IPS-NIHi7 (cell line): ENCODE data around the gene ACOX3.
"Not testable (repeated sequence)": the region's sequence is repeated elsewhere in the genome, so short reads cannot be mapped to it uniquely, and the experiment has no call there.

ENCODE experiments used
- DNase-seq: peaks from one replicate; pipeline ENCODE4 v3.0.0; 2012; ENCODE audit warnings: mixed read lengths; ENCODE audit errors: extremely low spot score

The ACOX3 gene

DNA sequence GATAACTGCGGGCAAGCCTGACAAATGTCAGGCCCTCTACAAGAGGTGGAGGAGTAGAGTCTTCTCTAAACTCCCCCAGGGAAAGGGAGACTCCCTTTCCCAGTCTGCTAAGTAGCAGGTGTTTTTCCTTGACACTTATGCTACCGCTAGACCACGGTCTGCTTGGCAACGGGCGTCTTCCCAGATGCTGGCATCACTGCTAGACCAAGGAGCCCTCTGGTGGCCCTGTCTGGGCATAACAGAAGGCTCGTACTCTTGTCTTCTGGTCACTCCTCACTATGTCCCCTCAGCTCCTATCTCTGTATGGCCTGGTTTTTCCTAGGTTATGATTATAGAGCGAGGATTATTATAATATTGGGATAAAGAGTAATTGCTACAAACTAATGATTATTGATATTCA is 33.6 kb downstream of the ACOX3 start:
- DNase-seq: not testable (repeated sequence)

DNA sequence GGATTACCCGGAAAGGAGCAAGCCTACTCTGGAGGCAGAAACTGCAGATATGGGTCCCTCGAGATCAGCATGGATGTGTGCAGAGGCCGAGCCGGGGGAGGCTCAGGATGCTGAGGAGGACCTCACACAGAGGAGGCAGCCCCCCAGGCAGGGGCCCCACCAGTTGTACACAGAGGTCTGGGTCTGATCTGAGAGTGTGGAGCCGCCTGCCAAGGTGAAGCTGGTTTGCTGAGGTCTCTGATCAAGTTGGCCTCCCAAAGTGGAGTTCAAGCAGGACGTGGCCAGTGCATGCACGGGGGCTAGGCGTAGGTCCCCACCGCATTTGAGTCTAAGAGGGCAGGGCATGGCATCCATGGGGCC is 35.0 kb downstream of the ACOX3 start:
- no peak for DNase-seq

DNA sequence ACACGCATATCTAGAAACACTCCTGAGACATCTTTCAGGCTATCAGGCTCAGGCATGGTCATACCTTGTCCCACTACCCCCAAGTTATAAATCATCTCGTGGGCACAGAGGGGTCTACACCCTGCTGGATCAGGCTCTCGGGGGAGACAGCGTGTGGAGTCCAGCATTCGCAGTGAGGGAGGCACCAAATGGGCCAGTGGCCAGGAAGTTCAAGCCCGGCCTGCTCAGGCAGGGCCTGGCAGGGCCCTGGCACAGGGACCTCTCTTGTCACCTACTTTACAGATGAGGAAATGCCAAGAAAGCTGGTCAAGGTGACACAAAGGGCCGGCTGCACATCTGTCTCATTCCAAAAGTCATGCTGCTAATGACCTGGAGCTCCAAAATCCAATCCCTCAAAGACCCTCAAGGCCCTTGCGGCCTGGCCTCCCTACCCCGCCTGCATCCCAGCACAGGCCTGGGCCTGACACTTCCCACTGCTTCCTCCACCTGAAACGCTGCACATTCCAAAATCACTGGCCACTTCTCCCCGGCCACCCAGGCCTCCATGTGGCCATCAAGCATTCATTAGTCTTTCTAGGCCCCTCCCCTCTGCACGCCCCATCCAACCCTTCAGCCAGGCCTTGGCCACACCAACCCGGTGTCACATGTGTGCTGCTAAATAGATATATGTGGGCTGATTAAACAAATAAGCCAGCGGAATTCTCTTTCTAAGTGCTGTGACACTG is 35.6 kb downstream of the ACOX3 start:
- DNase-seq: no peak

DNA sequence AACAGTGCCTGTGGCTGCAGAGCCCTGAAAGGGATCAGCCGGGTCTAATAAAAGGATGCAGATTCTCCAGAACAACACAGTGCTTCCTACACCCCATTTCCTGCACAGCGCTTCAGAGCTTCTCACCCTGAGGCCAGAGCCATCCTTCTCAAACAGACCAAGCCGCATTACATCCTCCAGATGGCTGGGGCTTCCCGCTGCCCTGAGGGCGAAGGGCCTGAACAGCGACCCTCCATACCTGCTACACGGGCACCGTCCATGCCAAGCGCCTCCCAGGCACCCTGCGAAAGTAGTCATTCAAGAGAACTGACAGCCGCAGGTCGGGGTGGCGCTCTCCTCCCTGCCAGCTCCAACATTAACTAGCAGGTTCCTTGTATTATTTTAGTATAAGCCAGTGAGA is 36.5 kb downstream of the ACOX3 start:
- DNase-seq: no peak

DNA sequence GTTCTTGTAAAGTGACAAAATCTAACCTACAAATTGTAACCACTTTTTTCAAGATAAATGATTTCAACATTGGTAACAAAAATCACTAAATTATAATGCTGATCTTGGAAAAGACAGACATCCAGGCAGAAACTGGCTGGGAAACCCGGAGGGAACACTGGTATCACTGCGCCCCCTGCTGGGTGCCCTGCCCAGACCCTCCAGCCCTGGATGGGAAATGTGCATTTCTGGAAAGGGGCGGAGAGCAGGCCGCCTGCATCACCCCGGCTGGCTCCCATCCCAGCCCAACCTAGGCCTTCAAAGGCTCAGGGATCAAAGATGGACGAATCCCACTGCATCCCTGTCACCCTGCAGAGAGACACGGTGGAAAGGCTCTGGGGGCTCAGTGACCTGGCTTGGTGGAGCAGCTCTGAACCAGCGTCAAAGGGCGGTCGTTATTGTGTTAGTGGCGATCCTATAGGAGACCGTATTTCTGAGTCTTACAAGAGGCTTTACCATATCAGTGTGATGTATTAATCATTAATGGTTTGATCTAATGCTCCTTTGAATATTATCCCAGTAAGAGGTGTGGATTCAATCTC is 37.3 kb downstream of the ACOX3 start:
- peak; percentile 95 for DNase-seq

DNA sequence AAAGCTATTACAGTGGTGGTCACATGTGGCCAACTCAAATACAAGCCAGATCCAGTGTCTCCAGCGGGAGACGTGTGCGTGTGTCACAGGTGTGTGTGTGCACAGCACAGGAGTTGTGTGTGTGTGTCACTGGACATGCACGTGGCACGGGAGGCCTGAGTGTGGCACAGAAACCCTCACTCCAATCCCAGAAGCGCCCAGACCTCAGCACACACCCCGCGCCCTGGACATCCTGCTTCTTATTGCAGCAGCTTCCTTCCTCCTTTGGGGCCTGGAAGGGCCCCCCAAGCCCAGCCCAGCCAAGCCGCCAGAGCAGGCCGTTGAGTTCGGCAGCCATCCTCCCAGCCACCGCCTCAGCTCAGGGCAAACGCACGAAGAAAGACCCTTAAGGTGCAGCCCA is 37.9 kb downstream of the ACOX3 start:
- DNase-seq: no peak

DNA sequence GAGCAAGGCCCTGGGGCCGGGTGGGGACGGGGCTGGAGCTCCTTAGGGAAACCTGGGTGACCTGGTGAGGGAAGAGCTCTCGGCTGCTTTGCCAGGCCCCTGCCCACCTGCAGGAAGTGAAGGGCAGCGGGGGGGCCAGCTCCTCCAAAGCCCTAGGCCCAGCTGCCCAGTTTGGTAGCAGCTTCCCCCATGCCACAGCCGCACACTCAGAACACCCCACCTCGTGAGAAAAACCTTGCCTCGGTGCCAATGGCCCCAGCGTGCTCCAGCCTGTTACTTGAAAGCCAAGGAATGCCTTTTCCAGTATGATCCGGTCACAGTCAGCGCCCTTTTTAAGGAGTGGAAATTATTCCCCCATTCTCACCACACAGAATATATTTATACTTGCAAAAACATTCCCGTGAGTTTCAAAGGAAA is 38.3 kb downstream of the ACOX3 start:
- no peak for DNase-seq

DNA sequence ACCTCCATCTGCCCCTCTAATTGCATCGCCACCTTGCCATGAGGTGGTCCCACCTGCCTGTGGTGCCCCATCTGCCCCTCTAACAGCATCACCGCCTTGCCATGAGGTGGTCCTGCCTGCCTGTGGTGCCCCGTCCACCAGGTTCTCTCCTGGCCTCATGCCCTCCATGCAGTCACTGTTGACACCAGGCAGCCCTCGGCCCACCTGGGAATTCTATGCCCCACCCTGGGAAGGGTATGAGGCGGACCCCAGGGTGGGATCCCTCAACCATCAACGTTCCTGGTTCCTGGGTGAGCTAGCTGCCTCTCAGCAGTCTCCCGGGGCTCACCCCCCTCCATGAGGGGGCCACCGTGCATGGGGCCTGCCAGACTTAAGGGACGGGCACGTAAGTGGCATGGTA is 38.9 kb downstream of the ACOX3 start:
- no peak for DNase-seq

DNA sequence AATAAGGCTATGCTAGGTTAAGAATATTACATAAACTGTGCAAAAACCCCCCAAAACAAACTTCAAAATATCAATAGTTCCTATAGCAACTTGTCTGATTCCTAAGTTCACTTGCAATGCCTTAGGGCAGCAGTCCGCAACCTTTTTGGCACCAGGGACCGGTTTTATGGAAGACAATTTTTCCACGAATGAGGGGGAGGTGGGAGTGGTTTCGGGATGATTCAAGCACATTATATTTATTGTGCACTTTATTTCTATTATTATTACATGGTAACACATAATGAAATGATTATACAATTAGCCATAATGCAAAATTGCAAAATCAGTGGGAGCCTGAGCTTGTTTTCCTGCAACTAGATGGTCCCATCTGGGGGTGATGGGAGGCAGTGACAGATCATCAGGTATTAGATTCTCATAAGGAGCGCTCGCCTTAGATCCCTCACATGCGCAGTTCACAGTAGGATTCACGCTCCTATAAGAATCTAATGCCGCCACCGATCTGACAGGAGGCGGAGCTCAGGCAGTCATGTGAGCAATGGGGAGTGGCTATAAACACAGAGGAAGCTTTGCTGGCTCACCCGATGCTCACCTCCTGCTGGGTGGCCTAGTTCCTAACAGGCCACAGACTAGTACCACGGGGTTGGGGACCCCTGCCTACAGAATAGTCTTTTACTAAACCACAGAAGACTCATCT is 39.7 kb downstream of the ACOX3 start:
- no peak for DNase-seq

DNA sequence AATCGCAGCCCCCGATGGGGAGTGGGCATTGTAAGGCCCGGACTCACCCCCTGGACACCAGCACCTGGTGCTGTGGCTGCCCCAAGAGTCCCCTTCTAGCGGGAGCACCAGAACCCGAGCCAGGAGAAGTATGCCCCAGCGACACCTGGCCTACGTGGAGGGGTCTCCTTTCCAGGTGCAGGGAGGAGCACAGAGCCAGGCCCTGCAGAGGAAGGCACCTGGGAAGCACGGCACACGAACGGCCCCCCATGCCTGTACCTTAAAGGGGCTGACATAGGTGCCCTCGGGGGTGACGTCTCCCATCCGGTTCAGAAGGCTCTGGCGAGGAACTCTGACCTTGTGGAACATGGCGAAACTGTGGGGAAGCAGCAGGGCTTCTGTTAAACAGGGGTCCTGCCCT is 41.2 kb downstream of the ACOX3 start:
- no peak for DNase-seq

DNA sequence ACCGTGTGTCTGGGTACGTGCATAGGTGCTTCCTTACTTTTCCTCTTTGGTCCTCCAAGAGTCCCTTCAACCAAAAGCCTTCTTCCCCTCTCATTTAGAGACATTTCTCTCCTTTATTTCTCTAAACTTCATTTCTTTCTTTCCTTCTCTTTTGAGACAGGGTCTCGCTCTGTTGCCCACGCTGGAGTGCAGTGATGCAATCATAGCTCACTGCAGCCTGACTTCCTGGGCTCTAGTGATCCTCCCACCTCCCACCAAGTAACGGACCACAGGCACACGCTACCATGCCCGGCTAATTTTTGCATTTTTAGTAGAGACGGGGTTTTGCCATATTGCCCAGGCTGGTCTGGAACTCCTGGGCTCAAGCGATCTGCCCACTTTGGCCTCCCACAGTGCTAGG is 42.2 kb downstream of the ACOX3 start:
- no peak for DNase-seq

DNA sequence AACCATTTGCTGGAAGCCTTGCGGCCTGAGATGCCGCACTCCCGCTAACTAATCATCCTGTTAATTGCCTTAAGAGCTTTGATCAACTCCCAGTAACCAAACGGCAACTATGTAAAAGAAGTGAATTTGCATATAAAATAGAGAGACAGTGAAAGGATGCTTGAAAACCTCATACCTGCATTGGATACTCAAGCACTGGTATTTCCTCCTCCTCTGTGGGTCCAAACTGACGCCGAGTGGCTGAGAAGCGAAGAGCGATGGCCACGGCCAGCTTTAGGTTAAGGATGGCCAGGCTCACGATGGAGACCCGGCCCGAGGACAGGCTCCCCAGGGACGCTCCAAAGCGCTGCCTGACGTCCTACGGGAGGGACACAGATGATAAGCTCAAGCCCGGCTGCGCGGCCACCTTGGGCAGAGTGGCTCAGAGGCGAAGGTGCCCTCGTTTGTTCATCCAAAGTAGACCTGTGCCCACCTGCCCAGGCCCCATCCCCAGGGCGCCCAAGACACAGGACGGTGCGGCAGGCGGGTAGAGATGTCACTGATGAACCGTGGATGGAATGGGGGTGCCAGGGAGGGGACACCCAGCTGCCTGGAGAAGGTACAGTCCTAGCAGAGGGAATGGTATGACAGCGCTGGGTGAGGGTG is 43.6 kb downstream of the ACOX3 start:
- DNase-seq: no peak

DNA sequence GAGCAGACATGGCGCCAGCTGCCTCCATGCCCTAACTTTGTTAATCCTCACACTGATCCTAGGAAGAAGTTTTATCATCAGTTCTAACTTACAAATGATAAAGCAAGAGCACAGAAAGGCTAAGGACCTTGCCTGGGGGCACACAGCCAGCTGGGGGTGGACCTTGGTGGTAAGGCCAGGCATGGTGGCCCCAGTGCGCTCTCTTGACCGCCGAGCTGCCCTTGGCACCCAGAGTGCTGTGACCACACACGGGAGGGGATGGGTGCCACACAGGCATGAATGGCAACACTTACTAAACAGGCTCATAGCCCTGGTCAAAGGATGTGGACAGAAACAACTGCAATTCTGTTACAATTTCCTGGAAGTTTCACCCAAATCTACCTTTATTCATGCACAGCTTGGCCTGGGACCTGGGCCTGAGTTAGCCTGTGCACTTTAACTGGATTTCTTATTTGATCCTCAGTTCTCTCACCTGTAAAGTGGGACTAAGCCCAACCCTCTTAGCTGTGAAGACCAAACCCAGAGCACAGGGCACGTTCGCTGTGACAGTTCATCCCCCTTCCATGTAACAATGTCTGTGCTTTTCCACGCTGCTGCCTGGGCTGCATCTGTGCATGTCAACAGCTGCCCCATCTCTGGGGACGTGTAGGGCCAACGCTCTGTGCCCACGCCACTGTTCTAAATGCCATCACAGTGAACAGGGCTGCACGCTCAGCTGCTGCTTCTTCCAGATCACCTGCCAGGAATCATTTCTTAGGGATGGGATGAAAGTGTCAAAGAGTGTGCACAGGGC is 44.8 kb downstream of the ACOX3 start:
- no peak for DNase-seq

DNA sequence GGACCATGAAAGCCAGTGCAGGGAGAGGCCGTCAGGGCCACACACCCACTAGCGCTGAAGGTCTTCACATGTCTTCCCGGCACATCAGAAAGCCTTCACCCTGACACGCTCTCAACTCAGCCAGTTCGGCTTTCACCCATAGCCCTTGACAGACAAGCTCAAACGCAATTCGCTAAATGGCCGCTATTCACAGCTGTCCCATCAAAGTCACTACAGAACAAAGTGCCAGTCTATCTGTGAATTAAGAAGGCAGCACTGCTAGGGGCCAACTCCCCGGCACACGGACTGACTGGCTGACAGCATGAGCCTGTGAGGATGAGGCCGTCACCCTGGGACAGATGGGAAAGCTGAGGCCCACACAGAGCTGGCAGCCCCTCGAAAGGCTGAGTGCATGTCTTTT is 45.7 kb downstream of the ACOX3 start:
- no peak for DNase-seq

DNA sequence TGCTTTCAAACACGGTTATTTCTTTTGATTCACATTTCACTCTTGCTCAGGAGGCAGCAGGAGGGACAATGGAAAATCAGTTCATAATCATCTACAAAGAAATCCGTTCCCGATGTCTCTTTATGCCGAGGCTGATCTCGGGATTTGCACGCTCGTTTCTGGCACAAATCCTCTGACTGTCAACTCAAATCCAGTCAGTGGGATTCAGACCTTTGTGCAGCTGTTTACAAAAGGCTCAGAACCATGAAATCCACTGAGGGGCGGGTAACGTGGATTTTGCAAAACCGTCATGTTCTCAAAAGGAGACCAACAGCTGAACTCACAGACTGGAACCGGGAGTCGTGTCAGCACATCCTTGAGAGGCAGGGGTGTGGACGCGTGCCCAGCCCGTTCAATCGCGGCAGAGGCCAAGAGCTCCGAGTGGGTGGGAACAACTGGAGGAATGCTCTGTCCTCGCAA is 46.4 kb downstream of the ACOX3 start:
- DNase-seq: no peak

DNA sequence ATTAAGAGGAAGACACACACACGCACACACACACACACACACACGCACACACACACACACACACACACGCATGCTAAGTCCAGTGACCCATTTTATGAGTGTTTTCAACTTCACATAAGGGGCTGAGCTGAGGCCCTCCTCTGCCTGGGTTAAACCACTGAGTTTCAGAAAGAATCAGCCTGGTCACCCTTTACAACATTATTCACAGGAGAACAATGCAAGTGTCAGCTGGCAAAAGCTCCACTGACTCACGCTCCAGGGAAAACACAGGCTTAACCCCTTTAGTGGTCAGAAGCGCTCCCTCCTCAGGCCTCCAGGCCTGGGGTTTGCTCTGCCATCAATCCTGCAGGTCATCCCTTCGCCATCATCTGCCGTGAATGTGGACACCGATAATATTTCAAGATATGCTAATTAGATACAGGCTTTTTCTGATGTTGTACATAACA is 46.9 kb downstream of the ACOX3 start:
- DNase-seq: peak; percentile 31

DNA sequence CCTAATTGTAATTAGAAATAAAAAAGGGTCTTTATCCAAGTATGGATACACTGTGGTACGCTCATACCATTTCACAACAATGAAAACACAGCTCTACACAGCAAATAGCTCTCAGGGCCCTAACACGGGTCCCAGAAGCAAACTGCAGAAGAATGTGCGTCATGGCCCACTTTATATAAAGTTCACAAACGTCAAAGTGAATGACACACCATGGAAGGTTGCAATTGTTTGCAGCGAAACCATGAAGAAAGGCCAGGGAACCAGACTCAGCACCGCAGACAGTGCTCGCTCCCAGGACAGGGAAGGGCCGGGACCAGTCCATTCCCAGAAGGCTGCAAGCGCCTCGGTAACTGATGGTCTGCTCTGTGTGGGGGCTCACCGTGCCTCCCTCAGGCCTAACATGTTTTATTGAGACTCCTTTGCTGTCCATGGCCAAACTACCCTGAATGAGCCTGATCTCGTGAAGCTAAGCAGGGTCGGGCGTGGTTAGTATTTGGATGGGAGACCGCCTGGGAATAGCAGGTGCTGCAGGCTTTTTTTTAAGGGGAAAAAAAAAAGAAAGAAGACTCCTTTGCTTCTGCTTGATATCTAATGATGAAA is 47.8 kb downstream of the ACOX3 start:
- DNase-seq: no peak

DNA sequence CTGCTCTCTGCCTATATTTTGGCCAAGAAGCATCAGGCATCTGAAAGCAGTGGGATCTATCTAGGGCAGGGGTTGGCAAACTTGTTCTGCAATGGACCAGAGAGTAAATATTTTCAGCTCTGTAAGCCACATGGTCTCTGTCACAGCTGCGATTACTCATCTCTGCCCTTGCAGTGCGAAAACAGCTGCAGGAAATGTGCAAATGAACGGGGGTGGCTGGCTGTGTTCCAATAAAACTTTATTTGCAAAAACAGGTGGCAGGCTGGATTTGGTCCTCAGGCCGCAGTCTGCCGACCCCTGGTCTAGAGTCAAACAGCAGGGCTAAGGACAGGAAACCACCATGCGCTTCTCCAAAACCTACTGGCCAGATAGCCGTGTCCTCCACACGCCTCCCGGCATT is 48.6 kb downstream of the ACOX3 start:
- DNase-seq: no peak

DNA sequence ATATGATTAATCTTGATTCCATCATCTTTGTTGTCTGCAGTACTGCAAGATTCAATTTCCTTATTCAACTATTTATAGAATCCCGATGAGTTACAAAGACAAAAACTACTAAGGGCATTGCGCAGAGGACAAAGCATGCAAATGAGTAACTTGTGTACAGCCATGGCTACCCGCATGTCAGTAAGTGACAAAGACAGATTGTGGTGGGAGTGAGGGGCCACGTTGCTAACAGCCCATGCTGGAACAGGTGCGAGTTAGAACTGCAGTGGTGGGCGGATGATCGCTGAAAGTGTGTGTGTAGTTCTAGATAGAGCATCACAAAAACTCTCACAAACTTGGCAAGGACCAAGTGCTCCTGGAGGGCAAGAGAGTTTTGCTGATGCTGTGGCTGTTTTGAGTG is 49.5 kb downstream of the ACOX3 start:
- DNase-seq: no peak

DNA sequence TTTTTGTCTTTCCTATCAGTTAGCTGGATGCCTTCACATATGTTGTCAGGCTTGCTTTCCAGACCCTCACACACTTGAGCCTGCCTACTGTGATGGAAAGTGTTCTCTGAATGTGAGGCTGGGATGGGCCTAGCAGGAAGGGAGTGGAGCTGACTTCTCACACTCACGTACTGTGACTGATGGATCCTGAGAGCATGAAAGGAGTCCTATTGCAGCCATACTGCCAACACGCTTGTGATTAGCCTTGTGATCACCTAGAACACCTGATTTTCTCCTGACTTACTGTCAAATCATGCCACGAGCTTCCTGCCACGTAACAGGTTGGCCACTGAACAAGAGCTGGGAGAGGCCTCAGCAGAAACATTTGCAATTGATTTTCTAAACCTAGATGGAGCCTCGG is 49.9 kb downstream of the ACOX3 start:
- DNase-seq: no peak

DNA sequence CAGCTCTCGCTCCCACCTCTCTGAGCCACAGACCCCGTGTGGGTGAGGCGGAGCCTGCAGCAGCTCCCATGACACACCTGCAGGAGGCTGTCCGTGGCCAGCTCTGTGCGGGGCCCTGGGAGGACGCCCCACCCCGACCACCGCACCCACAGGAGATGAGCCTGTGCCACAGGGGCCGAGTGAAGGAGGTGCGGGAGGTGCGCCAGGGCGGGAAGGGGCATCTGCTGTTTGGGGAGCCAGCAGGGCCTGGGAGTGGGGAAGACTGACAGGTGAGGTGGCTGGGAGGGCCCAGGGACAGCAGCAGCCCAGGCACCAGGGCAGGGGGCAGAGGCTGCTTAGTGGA is 52.0 kb downstream of the ACOX3 start:
- no peak for DNase-seq
